Loucy (cell line): Measurements from ENCODE around the gene WDR45B.

Experiments
- H2AFZ ChIP-seq: fragments of 200-600 bp; sonication (generic); 2 replicates; pipeline ENCODE4 v1.6.0; 2016; ENCODE audit warnings: antibody characterized with exemption, mild to moderate bottlenecking, low read length, moderate library complexity
- H3F3A ChIP-seq: fragments of 200-600 bp; 2 replicates; pipeline ENCODE4 v1.6.0; 2016; ENCODE audit warnings: antibody characterized with exemption, low read depth, mild to moderate bottlenecking
- H3K27me3 ChIP-seq: fragments of 200-600 bp; sonication (generic); 2 replicates; pipeline ENCODE4 v1.6.1; 2014; ENCODE audit warnings: low read length, mild to moderate bottlenecking; ENCODE audit not compliant: insufficient read depth, poor library complexity, severe bottlenecking
- H3K36me3 ChIP-seq: fragments of 200-600 bp; sonication (generic); 2 replicates; pipeline ENCODE4 v1.6.1; 2016; ENCODE audit warnings: low read length; ENCODE audit not compliant: insufficient read depth
- H3K4me1 ChIP-seq: fragments of 200-600 bp; sonication (generic); 2 replicates; pipeline ENCODE4 v1.5.1; 2014; ENCODE audit warnings: low read length, mild to moderate bottlenecking; ENCODE audit not compliant: insufficient read depth, poor library complexity, severe bottlenecking
- H3K4me2 ChIP-seq: fragments of 200-600 bp; sonication (generic); 2 replicates; pipeline ENCODE4 v1.6.0; 2014; ENCODE audit warnings: antibody characterized with exemption, low read length, low read depth, mild to moderate bottlenecking; ENCODE audit not compliant: poor library complexity, severe bottlenecking
- H3K4me3 ChIP-seq: fragments of 200-600 bp; sonication (generic); 2 replicates; pipeline ENCODE4 v1.5.1; 2014; ENCODE audit warnings: low read length, mild to moderate bottlenecking, mixed read lengths; ENCODE audit not compliant: poor library complexity, severe bottlenecking
- H3K79me2 ChIP-seq: fragments of 200-600 bp; sonication (generic); 2 replicates; pipeline ENCODE4 v1.6.1; 2014; ENCODE audit warnings: low read length; ENCODE audit not compliant: insufficient read depth
- H3K9ac ChIP-seq: fragments of 200-600 bp; sonication (generic); 2 replicates; pipeline ENCODE4 v1.6.0; 2014; ENCODE audit warnings: mild to moderate bottlenecking, low read depth, low read length, moderate library complexity; ENCODE audit not compliant: poor library complexity, severe bottlenecking
- H3K9me2 ChIP-seq: fragments of 200-600 bp; sonication (generic); replicated peaks from 2 replicates; pipeline ENCODE4 v1.6.1; 2016; ENCODE audit warnings: low read depth, low read length, mixed read lengths
- H3K9me3 ChIP-seq: fragments of 200-600 bp; sonication (generic); 2 replicates; pipeline ENCODE4 v1.6.1; 2014; ENCODE audit warnings: mild to moderate bottlenecking, antibody characterized with exemption, low read length, low read depth; ENCODE audit not compliant: insufficient read depth
- H4K20me1 ChIP-seq: fragments of 200-600 bp; sonication (generic); 2 replicates; pipeline ENCODE4 v1.6.0; 2014; ENCODE audit warnings: antibody characterized with exemption, low read length, mild to moderate bottlenecking; ENCODE audit not compliant: insufficient read depth, poor library complexity, severe bottlenecking
- CTCF ChIP-seq: fragments of 200-600 bp; sonication (generic); conservative IDR thresholded peaks from 2 replicates; pipeline ENCODE4 v1.5.1; 2014; ENCODE audit warnings: mild to moderate bottlenecking, antibody characterized with exemption, low read length
- EZH2phosphoT487 ChIP-seq: fragments of 200-600 bp; IDR thresholded peaks from 2 replicates; pipeline ENCODE4 v1.6.1; 2018; ENCODE audit warnings: antibody characterized with exemption, mild to moderate bottlenecking, moderate library complexity, borderline replicate concordance

WDR45B gene

GRCh38 chr17:82686366-82687324 lies 38.4 kb upstream of the WDR45B start:
- Histone ChIP-seq H3K4me3 (no peak overlapping the region), H3F3A (no peaks in the 10 kb centered on the region), H3K79me2 (no peaks in the 10 kb centered on the region), H3K4me2 (no peak overlapping the region), H3K9ac (no peak overlapping the region), H3K9me2 (no peaks in the 10 kb centered on the region), H4K20me1 (no peaks in the 10 kb centered on the region), H2AFZ (no peak overlapping the region), H3K9me3 (no peaks in the 10 kb centered on the region), H3K27me3 (no peaks in the 10 kb centered on the region), H3K4me1 (no peaks in the 10 kb centered on the region), H3K36me3 (no peaks in the 10 kb centered on the region)
- TF ChIP-seq EZH2phosphoT487: no peak
- TF ChIP-seq CTCF: no peak

- Histone ChIP-seq H4K20me1 (no peaks in the 10 kb centered on the region), H3K79me2 (no peaks in the 10 kb centered on the region), H3K36me3 (no peaks in the 10 kb centered on the region), H3K4me1 (no peaks in the 10 kb centered on the region), H3K9me2 (no peaks in the 10 kb centered on the region), H3K9me3 (peaks cover 4% of the 10 kb centered on the region; the same call in 1 of the 2 replicates), H2AFZ (no peak overlapping the region), H3K9ac (no peak overlapping the region), H3K4me2 (no peak overlapping the region), H3K4me3 (no peak overlapping the region), H3F3A (no peaks in the 10 kb centered on the region), H3K27me3 (no peaks in the 10 kb centered on the region)
- TF ChIP-seq EZH2phosphoT487 (no peak), CTCF (no peak)
Measured at GRCh38 chr17:82685291-82685690, 37.0 kb upstream of the WDR45B start.

GRCh38 chr17:82684228-82684841 lies 36.1 kb upstream of the WDR45B start:
- no peak overlapping the region for H3K4me2 ChIP-seq
- H3K9me3 ChIP-seq: peaks cover 4% of the 10 kb centered on the region; the same call in 1 of the 2 replicates
- H3K4me1 ChIP-seq: no peaks in the 10 kb centered on the region
- H3K27me3 ChIP-seq: no peaks in the 10 kb centered on the region
- no peaks in the 10 kb centered on the region for H3K9me2 ChIP-seq
- no peak overlapping the region for H3K9ac ChIP-seq
- H2AFZ ChIP-seq: no peak overlapping the region
- TF ChIP-seq EZH2phosphoT487 (no peak), CTCF (no peak)
- no peaks in the 10 kb centered on the region for H3K36me3 ChIP-seq
- H3F3A ChIP-seq: no peaks in the 10 kb centered on the region
- no peaks in the 10 kb centered on the region for H4K20me1 ChIP-seq
- no peaks in the 10 kb centered on the region for H3K79me2 ChIP-seq
- H3K4me3 ChIP-seq: no peak overlapping the region
